ENCODE measurements around the gene SCNN1A.

GRCh38 chr12:6390084-6390799 is 14.9 kb upstream of the SCNN1A start:
- TF ChIP-seq POLR2A (IDR thresholded peaks at IDR 0.05; ENCODE audit: low read depth, low read length) (no peak), POLR2AphosphoS5 (IDR thresholded peaks at IDR 0.05; ENCODE audit: low read depth, low read length) (no peak)

Measured in GM12892 (cell line).